WTC11 (cell line): ENCODE measurements around the gene DCP1B. TPM values are rescaled to one million over a fixed set of nuclear protein-coding genes. Genes with fewer than 3 reads are reported as not detected.

Source experiments
- ATAC-seq: fragments of 200-7000 bp; cut with Tn5 transposase; 2 replicates; pipeline ENCODE4 v1.10.0; 2021; ENCODE audit warnings: mild to moderate bottlenecking, moderate library complexity
- CTCF ChIA-PET: fragments of 300-600 bp; sonication (Branson Sonifier 250); formaldehyde crosslinking; loops from one replicate; lab custom pipeline; 2021; ENCODE audit warnings: antibody characterized with exemption; lab: Charles Lee
- POLR2A ChIA-PET: fragments of 350-600 bp; sonication (Branson Sonifier 250); formaldehyde crosslinking; loops from one replicate; lab custom pipeline; 2021; ENCODE audit warnings: antibody characterized with exemption; lab: Charles Lee
- DNase-seq: peaks from one replicate; pipeline ENCODE4 v3.0.0; 2021; ENCODE audit warnings: low spot score
- H3K27ac Mint-ChIP-seq: 2 replicates; pipeline ENCODE4 v1.8.0; 2021; ENCODE audit warnings: mixed read lengths
- H3K27me3 Mint-ChIP-seq: 2 replicates; pipeline ENCODE4 v1.8.0; 2021; ENCODE audit warnings: low read depth, mild to moderate bottlenecking, moderate library complexity, mixed read lengths
- H3K36me3 Mint-ChIP-seq: 2 replicates; pipeline ENCODE4 v1.8.0; 2021; ENCODE audit warnings: mixed read lengths
- H3K4me1 Mint-ChIP-seq: 2 replicates; pipeline ENCODE4 v1.8.0; 2022; ENCODE audit warnings: mixed read lengths
- H3K4me3 Mint-ChIP-seq: 2 replicates; pipeline ENCODE4 v1.8.0; 2021; ENCODE audit warnings: mild to moderate bottlenecking, moderate library complexity, mixed read lengths
- H3K9me3 Mint-ChIP-seq: 2 replicates; pipeline ENCODE4 v1.8.0; 2021; ENCODE audit warnings: mixed read lengths
- CBFB ChIP-seq: sonication (generic); formaldehyde crosslinking; IDR thresholded peaks from 2 replicates; pipeline ENCODE4 v1.8.1; 2022; ENCODE audit warnings: mild to moderate bottlenecking, low read depth, missing genetic modification reagents
- CREM ChIP-seq: sonication (generic); formaldehyde crosslinking; IDR thresholded peaks from 2 replicates; pipeline ENCODE4 v1.8.1; 2022; ENCODE audit warnings: mild to moderate bottlenecking, missing genetic modification reagents, moderate library complexity
- EMX1 ChIP-seq: fragments of 250-450 bp; sonication (Bioruptor Pico); IDR thresholded peaks from 2 replicates; pipeline ENCODE4 v1.8.0; 2021; ENCODE audit warnings: mild to moderate bottlenecking
- JUN ChIP-seq: sonication (generic); formaldehyde crosslinking; IDR thresholded peaks from 2 replicates; pipeline ENCODE4 v1.8.0; 2023; ENCODE audit warnings: mild to moderate bottlenecking, missing genetic modification reagents
- KAT7 ChIP-seq: sonication (generic); formaldehyde crosslinking; IDR thresholded peaks from 2 replicates; pipeline ENCODE4 v1.8.1; 2023; ENCODE audit warnings: missing genetic modification reagents, mild to moderate bottlenecking, borderline replicate concordance
- NFYB ChIP-seq: sonication (generic); formaldehyde crosslinking; conservative IDR thresholded peaks from 2 replicates; pipeline ENCODE4 v1.8.0; 2022; ENCODE audit warnings: low read depth, missing genetic modification reagents
- RELA ChIP-seq: sonication (generic); formaldehyde crosslinking; IDR thresholded peaks from 2 replicates; pipeline ENCODE4 v1.8.1; 2022; ENCODE audit warnings: missing genetic modification reagents, mild to moderate bottlenecking, borderline replicate concordance
- ZNF138 ChIP-seq: sonication (generic); formaldehyde crosslinking; conservative IDR thresholded peaks from 2 replicates; pipeline ENCODE4 v1.8.1; 2022; ENCODE audit warnings: mild to moderate bottlenecking, moderate library complexity, missing genetic modification reagents
- ZNF423 ChIP-seq: fragments of 250-450 bp; sonication (Bioruptor Pico); IDR thresholded peaks from 2 replicates; pipeline ENCODE4 v2.1.2; 2022; ENCODE audit warnings: mild to moderate bottlenecking, moderate library complexity
- total RNA-seq: library from RNA; stranded (reverse); gene quantifications from 3 replicates; pipeline ENCODE4 v1.2.3, GENCODE V29; 2021
- TF ChIP-seq, protein P1 (sequence below): fragments of 250-450 bp; sonication (Bioruptor Pico); IDR thresholded peaks from 2 replicates; pipeline ENCODE4 v2.1.2; 2022; ENCODE audit warnings: mild to moderate bottlenecking, moderate library complexity
- TF ChIP-seq, protein P2 (sequence below): fragments of 200-600 bp; IDR thresholded peaks from 2 replicates; pipeline ENCODE4 v1.8.0; 2022; ENCODE audit warnings: antibody characterized with exemption
- TF ChIP-seq, protein P3 (sequence below): sonication (generic); formaldehyde crosslinking; IDR thresholded peaks from 2 replicates; pipeline ENCODE4 v1.8.1; 2023; ENCODE audit warnings: mild to moderate bottlenecking, missing genetic modification reagents
- TF ChIP-seq, protein P4 (sequence below): sonication (generic); formaldehyde crosslinking; IDR thresholded peaks from 2 replicates; pipeline ENCODE4 v1.8.0; 2022; ENCODE audit warnings: mild to moderate bottlenecking, missing genetic modification reagents
- TF ChIP-seq, protein P5 (sequence below): fragments of 250-450 bp; sonication (Bioruptor Pico); IDR thresholded peaks from 2 replicates; pipeline ENCODE4 v1.9.0; 2021; ENCODE audit warnings: mild to moderate bottlenecking
- TF ChIP-seq, protein P6 (sequence below): sonication (generic); formaldehyde crosslinking; IDR thresholded peaks from 2 replicates; pipeline ENCODE4 v1.8.1; 2023; ENCODE audit warnings: mild to moderate bottlenecking, moderate library complexity, missing genetic modification reagents

The DCP1B gene
- total RNA-seq, 1 experiment from 2014 or later: 25.1 TPM

DNA sequence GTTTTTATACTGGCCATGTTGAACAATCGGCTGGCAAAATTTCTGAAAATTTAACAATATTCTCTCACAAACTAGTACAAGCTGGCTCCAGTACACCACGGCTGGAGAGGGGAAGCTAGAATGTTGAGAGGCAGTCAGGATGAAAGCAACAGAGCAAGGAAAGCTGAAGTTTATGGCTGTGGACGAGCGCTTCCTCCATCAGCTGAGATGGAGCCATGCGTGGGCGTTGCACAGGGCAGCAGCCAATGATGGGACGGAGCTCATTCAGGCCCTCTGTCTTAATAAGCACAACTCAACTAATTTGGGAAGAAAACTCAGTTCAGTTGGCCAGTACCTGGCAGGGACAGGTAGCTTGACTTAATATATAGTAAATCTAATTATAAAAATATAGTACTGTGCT is 14.1 kb upstream of the DCP1B start:
- POLR2A ChIA-PET: no interaction called here
- H3K4me3 Mint-ChIP-seq: no peak overlapping the region
- TF ChIP-seq, protein P1, sequence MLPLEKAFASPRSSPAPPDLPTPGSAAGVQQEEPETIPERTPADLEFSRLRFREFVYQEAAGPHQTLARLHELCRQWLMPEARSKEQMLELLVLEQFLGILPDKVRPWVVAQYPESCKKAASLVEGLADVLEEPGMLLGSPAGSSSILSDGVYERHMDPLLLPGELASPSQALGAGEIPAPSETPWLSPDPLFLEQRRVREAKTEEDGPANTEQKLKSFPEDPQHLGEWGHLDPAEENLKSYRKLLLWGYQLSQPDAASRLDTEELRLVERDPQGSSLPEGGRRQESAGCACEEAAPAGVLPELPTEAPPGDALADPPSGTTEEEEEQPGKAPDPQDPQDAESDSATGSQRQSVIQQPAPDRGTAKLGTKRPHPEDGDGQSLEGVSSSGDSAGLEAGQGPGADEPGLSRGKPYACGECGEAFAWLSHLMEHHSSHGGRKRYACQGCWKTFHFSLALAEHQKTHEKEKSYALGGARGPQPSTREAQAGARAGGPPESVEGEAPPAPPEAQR (CRISPR knock-in tag): no peak
- TF ChIP-seq KAT7 (CRISPR knock-in tag): no peak
- TF ChIP-seq, all 79 proteins: peak for 0
- no peak for DNase-seq
- Mint-ChIP-seq H3K4me1 (peaks cover 17% of the 10 kb centered on the region), H3K9me3 (no peaks in the 10 kb centered on the region), H3K27ac (no peak overlapping the region), H3K36me3 (no peaks in the 10 kb centered on the region), H3K27me3 (no peaks in the 10 kb centered on the region)
- CTCF ChIA-PET: interaction anchor here (0.7 to 0.9 kb wide), 2 partner anchors 16 to 228 kb away, joined by 3 to 6 read pairs; no protein-coding TSS in a partner anchor
- ATAC-seq: no peak

DNA sequence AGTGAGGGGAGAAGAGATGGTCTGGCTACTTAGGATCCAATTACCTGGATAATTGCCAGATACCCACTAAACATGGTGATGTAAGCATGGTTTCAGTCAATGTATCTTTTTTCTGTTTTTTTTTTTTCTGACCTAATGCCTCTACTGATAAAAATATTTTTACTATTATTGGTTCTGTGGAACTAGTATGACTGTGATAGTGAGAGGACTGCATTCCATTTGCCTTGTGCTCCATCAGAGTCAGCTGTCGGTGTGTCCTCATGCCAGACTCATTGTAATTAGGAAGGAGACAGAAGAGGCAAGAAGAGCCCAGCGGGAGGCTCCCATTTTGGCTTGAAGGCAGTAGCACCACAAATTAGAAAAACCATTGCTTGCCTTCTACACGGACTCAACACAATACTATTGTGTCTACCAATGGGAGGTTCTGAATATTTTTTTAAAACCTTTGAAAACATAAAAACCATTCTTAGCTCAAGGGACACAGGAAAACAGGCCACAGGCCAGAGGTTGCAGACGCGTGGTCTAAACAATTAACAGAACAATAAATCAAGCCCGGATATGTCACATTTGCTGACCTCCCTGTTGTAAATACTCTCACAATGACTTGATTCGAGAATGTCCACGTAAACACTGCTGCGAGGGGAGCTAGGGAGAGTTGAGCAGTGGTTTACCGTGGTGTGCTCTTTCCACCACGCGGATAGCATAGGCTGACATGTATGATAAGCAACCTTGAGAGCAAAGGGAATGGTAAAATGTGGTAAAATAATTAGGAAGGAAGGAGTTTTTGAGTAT is 13.5 kb upstream of the DCP1B start:
- DNase-seq (no peak), ATAC-seq (no peak)
- no peak overlapping the region for H3K4me3 Mint-ChIP-seq
- POLR2A ChIA-PET: no interaction called here
- no peaks in the 10 kb centered on the region for H3K36me3 Mint-ChIP-seq
- H3K27me3 Mint-ChIP-seq: no peaks in the 10 kb centered on the region
- peaks cover 18% of the 10 kb centered on the region for H3K4me1 Mint-ChIP-seq
- H3K27ac Mint-ChIP-seq: no peak overlapping the region
- no peak for TF ChIP-seq RELA (CRISPR knock-in tag)
- no peak for TF ChIP-seq JUN
- TF ChIP-seq, protein P2, sequence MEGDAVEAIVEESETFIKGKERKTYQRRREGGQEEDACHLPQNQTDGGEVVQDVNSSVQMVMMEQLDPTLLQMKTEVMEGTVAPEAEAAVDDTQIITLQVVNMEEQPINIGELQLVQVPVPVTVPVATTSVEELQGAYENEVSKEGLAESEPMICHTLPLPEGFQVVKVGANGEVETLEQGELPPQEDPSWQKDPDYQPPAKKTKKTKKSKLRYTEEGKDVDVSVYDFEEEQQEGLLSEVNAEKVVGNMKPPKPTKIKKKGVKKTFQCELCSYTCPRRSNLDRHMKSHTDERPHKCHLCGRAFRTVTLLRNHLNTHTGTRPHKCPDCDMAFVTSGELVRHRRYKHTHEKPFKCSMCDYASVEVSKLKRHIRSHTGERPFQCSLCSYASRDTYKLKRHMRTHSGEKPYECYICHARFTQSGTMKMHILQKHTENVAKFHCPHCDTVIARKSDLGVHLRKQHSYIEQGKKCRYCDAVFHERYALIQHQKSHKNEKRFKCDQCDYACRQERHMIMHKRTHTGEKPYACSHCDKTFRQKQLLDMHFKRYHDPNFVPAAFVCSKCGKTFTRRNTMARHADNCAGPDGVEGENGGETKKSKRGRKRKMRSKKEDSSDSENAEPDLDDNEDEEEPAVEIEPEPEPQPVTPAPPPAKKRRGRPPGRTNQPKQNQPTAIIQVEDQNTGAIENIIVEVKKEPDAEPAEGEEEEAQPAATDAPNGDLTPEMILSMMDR: no peak
- no peak for TF ChIP-seq ZNF138 (CRISPR knock-in tag)
- TF ChIP-seq NFYB (CRISPR knock-in tag): no peak
- no peak for TF ChIP-seq EMX1
- no peak for TF ChIP-seq CBFB (CRISPR knock-in tag)
- TF ChIP-seq, protein P3, sequence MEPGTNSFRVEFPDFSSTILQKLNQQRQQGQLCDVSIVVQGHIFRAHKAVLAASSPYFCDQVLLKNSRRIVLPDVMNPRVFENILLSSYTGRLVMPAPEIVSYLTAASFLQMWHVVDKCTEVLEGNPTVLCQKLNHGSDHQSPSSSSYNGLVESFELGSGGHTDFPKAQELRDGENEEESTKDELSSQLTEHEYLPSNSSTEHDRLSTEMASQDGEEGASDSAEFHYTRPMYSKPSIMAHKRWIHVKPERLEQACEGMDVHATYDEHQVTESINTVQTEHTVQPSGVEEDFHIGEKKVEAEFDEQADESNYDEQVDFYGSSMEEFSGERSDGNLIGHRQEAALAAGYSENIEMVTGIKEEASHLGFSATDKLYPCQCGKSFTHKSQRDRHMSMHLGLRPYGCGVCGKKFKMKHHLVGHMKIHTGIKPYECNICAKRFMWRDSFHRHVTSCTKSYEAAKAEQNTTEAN (CRISPR knock-in tag): no peak
- TF ChIP-seq, protein P4, sequence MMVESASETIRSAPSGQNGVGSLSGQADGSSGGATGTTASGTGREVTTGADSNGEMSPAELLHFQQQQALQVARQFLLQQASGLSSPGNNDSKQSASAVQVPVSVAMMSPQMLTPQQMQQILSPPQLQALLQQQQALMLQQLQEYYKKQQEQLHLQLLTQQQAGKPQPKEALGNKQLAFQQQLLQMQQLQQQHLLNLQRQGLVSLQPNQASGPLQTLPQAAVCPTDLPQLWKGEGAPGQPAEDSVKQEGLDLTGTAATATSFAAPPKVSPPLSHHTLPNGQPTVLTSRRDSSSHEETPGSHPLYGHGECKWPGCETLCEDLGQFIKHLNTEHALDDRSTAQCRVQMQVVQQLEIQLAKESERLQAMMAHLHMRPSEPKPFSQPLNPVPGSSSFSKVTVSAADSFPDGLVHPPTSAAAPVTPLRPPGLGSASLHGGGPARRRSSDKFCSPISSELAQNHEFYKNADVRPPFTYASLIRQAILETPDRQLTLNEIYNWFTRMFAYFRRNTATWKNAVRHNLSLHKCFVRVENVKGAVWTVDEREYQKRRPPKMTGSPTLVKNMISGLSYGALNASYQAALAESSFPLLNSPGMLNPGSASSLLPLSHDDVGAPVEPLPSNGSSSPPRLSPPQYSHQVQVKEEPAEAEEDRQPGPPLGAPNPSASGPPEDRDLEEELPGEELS: no peak
- TF ChIP-seq, protein P5, sequence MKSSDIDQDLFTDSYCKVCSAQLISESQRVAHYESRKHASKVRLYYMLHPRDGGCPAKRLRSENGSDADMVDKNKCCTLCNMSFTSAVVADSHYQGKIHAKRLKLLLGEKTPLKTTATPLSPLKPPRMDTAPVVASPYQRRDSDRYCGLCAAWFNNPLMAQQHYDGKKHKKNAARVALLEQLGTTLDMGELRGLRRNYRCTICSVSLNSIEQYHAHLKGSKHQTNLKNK: no peak
- no peak for TF ChIP-seq CREM (CRISPR knock-in tag)
- TF ChIP-seq, protein P6, sequence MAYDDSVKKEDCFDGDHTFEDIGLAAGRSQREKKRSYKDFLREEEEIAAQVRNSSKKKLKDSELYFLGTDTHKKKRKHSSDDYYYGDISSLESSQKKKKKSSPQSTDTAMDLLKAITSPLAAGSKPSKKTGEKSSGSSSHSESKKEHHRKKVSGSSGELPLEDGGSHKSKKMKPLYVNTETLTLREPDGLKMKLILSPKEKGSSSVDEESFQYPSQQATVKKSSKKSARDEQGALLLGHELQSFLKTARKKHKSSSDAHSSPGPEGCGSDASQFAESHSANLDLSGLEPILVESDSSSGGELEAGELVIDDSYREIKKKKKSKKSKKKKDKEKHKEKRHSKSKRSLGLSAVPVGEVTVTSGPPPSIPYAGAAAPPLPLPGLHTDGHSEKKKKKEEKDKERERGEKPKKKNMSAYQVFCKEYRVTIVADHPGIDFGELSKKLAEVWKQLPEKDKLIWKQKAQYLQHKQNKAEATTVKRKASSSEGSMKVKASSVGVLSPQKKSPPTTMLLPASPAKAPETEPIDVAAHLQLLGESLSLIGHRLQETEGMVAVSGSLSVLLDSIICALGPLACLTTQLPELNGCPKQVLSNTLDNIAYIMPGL (CRISPR knock-in tag): no peak
- TF ChIP-seq ZNF423 (CRISPR knock-in tag): no peak
- CTCF ChIA-PET: interaction anchor here (0.7 to 0.9 kb wide), 2 partner anchors 17 to 227 kb away, joined by 3 to 6 read pairs; no protein-coding TSS in a partner anchor
- no peaks in the 10 kb centered on the region for H3K9me3 Mint-ChIP-seq
